Neuronal stem cell (in vitro differentiated cells): ENCODE measurements around the gene TAMALIN.
A peak's percentile ranks its signal among the peaks of the same experiment; 100 is the strongest.

Source experiments
- DNase-seq: peaks from one replicate; pipeline ENCODE4 v3.0.0-alpha.2; 2013; ENCODE audit warnings: low spot score
- H2AFZ ChIP-seq: one replicate; pipeline ENCODE4 v1.6.1; 2013; ENCODE audit warnings: mild to moderate bottlenecking, low read length, inconsistent platforms
- H2AK5ac ChIP-seq: 2 replicates; pipeline ENCODE4 v1.6.1; 2013; ENCODE audit warnings: low read depth, mild to moderate bottlenecking, inconsistent platforms, low read length, moderate library complexity, mixed read lengths
- H2BK120ac ChIP-seq: 2 replicates; pipeline ENCODE4 v1.6.1; 2013; ENCODE audit warnings: low read depth, mild to moderate bottlenecking, inconsistent platforms, low read length, moderate library complexity, mixed read lengths
- H2BK12ac ChIP-seq: one replicate; pipeline ENCODE4 v1.6.1; 2013; ENCODE audit warnings: low read length, inconsistent platforms
- H2BK15ac ChIP-seq: 2 replicates; pipeline ENCODE4 v1.6.1; 2013; ENCODE audit warnings: mild to moderate bottlenecking, low read length, inconsistent platforms, mixed read lengths
- H2BK5ac ChIP-seq: one replicate; pipeline ENCODE4 v1.6.1; 2013; ENCODE audit warnings: inconsistent platforms, mild to moderate bottlenecking, low read length, moderate library complexity
- H3K14ac ChIP-seq: one replicate; pipeline ENCODE4 v1.6.1; 2013; ENCODE audit warnings: low read length, inconsistent platforms
- H3K18ac ChIP-seq: 2 replicates; pipeline ENCODE4 v1.6.1; 2013; ENCODE audit warnings: low read length, inconsistent platforms
- H3K23ac ChIP-seq: 2 replicates; pipeline ENCODE4 v1.6.1; 2013; ENCODE audit warnings: low read depth, mild to moderate bottlenecking, mixed read lengths, low read length, inconsistent platforms; ENCODE audit not compliant: poor library complexity
- H3K27ac ChIP-seq: replicated peaks from 3 replicates; pipeline ENCODE4 v1.5.1; 2013; ENCODE audit warnings: low read length, inconsistent platforms
- H3K27me3 ChIP-seq, 3 experiments: 2 replicates each; pipeline ENCODE4 v1.6.1; 2013; ENCODE audit warnings: low read length in 3 of 3, mild to moderate bottlenecking in 2 of 3, inconsistent platforms in 1 of 3, low read depth in 1 of 3, mixed read lengths in 1 of 3, moderate library complexity in 1 of 3; ENCODE audit not compliant: control insufficient read depth in 3 of 3, insufficient read depth in 3 of 3
- H3K36me3 ChIP-seq, 2 donors: replicated peaks in 1 of 2; 2 replicates each; pipeline ENCODE4 v1.6.1; 2013; ENCODE audit warnings: low read length in 2 of 2; ENCODE audit not compliant: control insufficient read depth in 2 of 2, insufficient read depth in 2 of 2
- H3K4ac ChIP-seq: 2 replicates; pipeline ENCODE4 v1.6.1; 2013; ENCODE audit warnings: inconsistent platforms, mild to moderate bottlenecking, low read length, moderate library complexity
- H3K4me1 ChIP-seq, 2 donors: 1 replicate in 1 of 2; 2 replicates in 1 of 2; pipeline ENCODE4 v1.6.1; 2013; ENCODE audit warnings: low read length in 2 of 2, low read depth in 1 of 2; ENCODE audit not compliant: control insufficient read depth in 2 of 2, insufficient read depth in 1 of 2
- H3K4me2 ChIP-seq: one replicate; pipeline ENCODE4 v1.6.1; 2013; ENCODE audit warnings: mild to moderate bottlenecking, low read length, inconsistent platforms; ENCODE audit not compliant: insufficient read depth, poor library complexity, severe bottlenecking
- H3K4me3 ChIP-seq, 2 donors: 2 replicates each; pipeline ENCODE4 v1.5.1; 2013; ENCODE audit warnings: low read length in 2 of 2, mild to moderate bottlenecking in 2 of 2, inconsistent platforms in 1 of 2, moderate library complexity in 1 of 2
- H3K79me1 ChIP-seq: one replicate; pipeline ENCODE4 v1.6.1; 2013; ENCODE audit warnings: low read depth, mild to moderate bottlenecking, inconsistent platforms, low read length, moderate library complexity
- H3K9ac ChIP-seq: one replicate; pipeline ENCODE4 v1.6.1; 2013; ENCODE audit warnings: mild to moderate bottlenecking, low read depth, low read length, inconsistent platforms; ENCODE audit not compliant: poor library complexity
- H3K9me3 ChIP-seq, 2 donors: replicated peaks in 1 of 2; 2 replicates each; pipeline versions ENCODE3 to v1.6.1; 2013; ENCODE audit warnings: low read length in 2 of 2, mild to moderate bottlenecking in 2 of 2, inconsistent platforms in 1 of 2, low read depth in 1 of 2, mixed read lengths in 1 of 2, moderate library complexity in 1 of 2; ENCODE audit not compliant: control insufficient read depth in 2 of 2, insufficient read depth in 1 of 2
- H4K8ac ChIP-seq: one replicate; pipeline ENCODE4 v1.6.1; 2013; ENCODE audit warnings: low read depth, mild to moderate bottlenecking, inconsistent platforms, low read length, moderate library complexity
- H4K91ac ChIP-seq: one replicate; pipeline ENCODE4 v1.6.1; 2013; ENCODE audit warnings: low read length, low read depth, mild to moderate bottlenecking, inconsistent platforms; ENCODE audit not compliant: poor library complexity
- WGBS, 2 donors: extraction: QIAGEN DNeasy Blood & Tissue Kit; methylation state at CpG; one replicate each; pipeline ENCODE4 v1.1.7; 2013; ENCODE audit warnings: missing lambda C conversion rate in 2 of 2, mixed read lengths in 1 of 2; ENCODE audit not compliant: insufficient read length in 2 of 2, insufficient replicate concordance in 1 of 2; ENCODE audit errors: extremely low coverage in 2 of 2; 5-methylcytosine and 5-hydroxymethylcytosine counted together

Gene TAMALIN

DNA sequence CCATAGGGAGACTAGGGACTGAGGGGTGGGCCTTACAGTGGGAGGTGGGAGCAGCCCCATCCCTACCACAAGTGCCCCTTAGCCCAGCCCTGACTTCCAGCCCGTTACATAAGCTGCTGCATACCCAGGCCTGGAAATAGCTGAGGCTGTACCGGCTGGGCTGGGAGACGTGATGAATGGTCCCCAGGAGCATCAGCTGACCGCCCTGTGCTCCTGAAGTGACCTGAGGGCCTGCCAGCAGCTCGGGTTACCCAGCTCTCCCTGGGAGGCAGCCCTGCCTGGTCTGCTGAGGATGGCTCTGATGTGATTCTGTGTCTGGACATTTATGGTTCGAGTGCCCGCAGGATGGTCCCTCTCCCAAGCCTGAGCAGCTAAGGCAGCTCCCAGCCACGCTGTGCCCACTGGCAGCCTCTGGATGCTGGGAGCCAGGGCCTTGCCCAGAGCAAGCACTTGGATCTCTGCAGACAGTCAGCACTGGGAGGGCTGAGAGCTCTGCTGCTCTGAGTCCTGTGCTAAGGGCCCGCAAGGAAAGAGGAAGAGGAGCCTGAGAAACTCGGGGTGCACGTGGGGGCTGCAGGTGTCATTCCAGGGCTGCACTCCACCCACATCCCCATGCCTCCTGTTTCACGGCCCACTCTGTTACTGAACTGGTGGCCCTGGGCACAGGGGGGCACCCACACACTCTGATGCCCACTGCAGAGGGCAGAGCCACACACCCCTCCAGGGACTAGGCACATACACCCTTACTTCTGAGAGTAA lies 20.5 kb downstream of the TAMALIN start:
- peak overlapping the region; percentile 28 for H2AK5ac ChIP-seq
- H2BK120ac ChIP-seq, result no peak overlapping the region
- H4K8ac ChIP-seq, result peak overlapping the region; percentile 19
- H2AFZ ChIP-seq, result peak overlapping the region; percentile 65
- no peak overlapping the region for H3K14ac ChIP-seq
- peaks cover 24 to 26% of the 10 kb centered on the region in 2 donors for H3K4me1 ChIP-seq
- H3K23ac ChIP-seq, result peak overlapping the region; percentile 19
- peak overlapping the region; percentile 47 for H4K91ac ChIP-seq
- no peak overlapping the region for H2BK12ac ChIP-seq
- H3K36me3 ChIP-seq, result no peaks in the 10 kb centered on the region
- no peak overlapping the region for H3K27ac ChIP-seq
- H3K9me3 ChIP-seq, result no peaks in the 10 kb centered on the region
- peaks cover 0 to 17% (median 13%) of the 10 kb centered on the region in 3 experiments for H3K27me3 ChIP-seq
- H3K4ac ChIP-seq, result no peak overlapping the region
- no peak overlapping the region for H3K4me2 ChIP-seq
- H3K9ac ChIP-seq, result no peak overlapping the region
- no peaks in the 10 kb centered on the region for H3K79me1 ChIP-seq
- H2BK15ac ChIP-seq, result peak overlapping the region; percentile 49
- H2BK5ac ChIP-seq, result peak overlapping the region; percentile 31
- H3K4me3 ChIP-seq, result no peak overlapping the region
- WGBS, 2 donors, result no CpG with 5 or more reads among the region's 12 CpGs
- peak overlapping the region; percentile 85 for H3K18ac ChIP-seq
- no peak for DNase-seq

DNA sequence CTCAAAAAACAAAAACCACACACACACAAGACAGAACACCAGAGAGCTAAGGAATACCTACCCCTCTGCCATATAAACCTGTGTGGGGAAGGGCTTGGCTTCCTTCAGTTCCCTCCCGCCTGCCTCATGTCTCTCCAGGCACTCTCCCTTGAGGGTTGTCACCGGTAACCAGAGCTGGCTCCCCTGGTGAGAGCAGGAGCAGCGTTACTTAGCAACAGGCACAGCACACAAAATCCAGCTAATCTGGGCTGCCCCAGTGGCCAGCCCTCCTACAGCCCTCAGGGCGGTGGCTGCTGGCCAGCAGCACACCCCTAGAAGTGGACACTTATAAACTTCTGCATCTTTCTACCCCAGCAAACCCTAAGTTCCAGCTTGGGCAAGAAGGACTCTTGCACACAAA lies 22.9 kb downstream of the TAMALIN start:
- H4K8ac ChIP-seq, result no peak overlapping the region
- no peaks in the 10 kb centered on the region for H3K36me3 ChIP-seq
- H3K4me3 ChIP-seq, result no peak overlapping the region
- no peak overlapping the region for H2BK120ac ChIP-seq
- H3K23ac ChIP-seq, result no peak overlapping the region
- H2BK5ac ChIP-seq, result no peak overlapping the region
- H3K9me3 ChIP-seq, result no peaks in the 10 kb centered on the region
- H3K4me2 ChIP-seq, result peak overlapping the region; percentile 38
- H3K9ac ChIP-seq, result no peak overlapping the region
- peaks cover 0 to 14% (median 3%) of the 10 kb centered on the region in 3 experiments for H3K27me3 ChIP-seq
- H2BK12ac ChIP-seq, result peak overlapping the region; percentile 35
- no peaks in the 10 kb centered on the region for H3K79me1 ChIP-seq
- H3K18ac ChIP-seq, result peak overlapping the region; percentile 53
- no peak overlapping the region for H2AK5ac ChIP-seq
- H3K4me1 ChIP-seq, result peaks cover 20 to 26% of the 10 kb centered on the region in 2 donors
- no peak overlapping the region for H3K4ac ChIP-seq
- H2BK15ac ChIP-seq, result no peak overlapping the region
- H3K14ac ChIP-seq, result no peak overlapping the region
- H4K91ac ChIP-seq, result no peak overlapping the region
- peak; percentile 83 for DNase-seq
- H3K27ac ChIP-seq, result peak overlapping the region; percentile 66
- no CpG with 5 or more reads among the region's 4 CpGs for WGBS, 2 donors
- H2AFZ ChIP-seq, result no peak overlapping the region

DNA sequence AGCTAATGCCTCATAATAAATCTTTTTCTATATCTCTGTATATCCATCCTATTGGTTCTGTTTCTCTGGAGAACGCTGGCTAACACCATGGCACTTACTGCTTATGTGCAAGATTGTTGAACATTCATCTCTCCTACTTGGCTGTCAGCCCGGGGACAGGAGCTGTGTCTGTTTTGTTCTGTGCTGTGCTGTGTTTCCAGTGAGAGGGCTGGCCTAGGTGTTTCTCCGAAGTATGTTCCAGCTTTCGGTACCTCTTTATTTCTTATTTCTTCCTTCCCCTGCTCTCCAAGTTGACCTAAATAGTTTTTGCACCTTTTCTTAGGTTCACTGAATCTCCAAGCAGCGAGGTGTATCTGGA lies 25.7 kb downstream of the TAMALIN start:
- Histone ChIP-seq H2BK120ac (no peak overlapping the region), H2BK12ac (no peak overlapping the region), H3K27ac (peak overlapping the region; percentile 10), H2BK5ac (no peak overlapping the region), H3K4me1 (peaks cover 12 to 21% of the 10 kb centered on the region in 2 donors), H3K4me2 (peak overlapping the region; percentile 50), H2BK15ac (no peak overlapping the region), H3K79me1 (no peaks in the 10 kb centered on the region), H3K14ac (no peak overlapping the region), H4K8ac (no peak overlapping the region), H3K9me3 (no peaks in the 10 kb centered on the region), H3K4ac (no peak overlapping the region), H3K23ac (no peak overlapping the region), H4K91ac (no peak overlapping the region), H3K36me3 (no peaks in the 10 kb centered on the region), H3K4me3 (peak overlapping the region in 1 of 2 donors; percentile 14), H2AK5ac (peak overlapping the region; percentile 22), H2AFZ (peak overlapping the region; percentile 92), H3K9ac (no peak overlapping the region), H3K27me3 (peaks cover 0 to 28% (median 8%) of the 10 kb centered on the region in 3 experiments), H3K18ac (no peak overlapping the region)
- DNase-seq, result no peak
- no CpG with 5 or more reads among the region's 5 CpGs for WGBS, 2 donors

DNA sequence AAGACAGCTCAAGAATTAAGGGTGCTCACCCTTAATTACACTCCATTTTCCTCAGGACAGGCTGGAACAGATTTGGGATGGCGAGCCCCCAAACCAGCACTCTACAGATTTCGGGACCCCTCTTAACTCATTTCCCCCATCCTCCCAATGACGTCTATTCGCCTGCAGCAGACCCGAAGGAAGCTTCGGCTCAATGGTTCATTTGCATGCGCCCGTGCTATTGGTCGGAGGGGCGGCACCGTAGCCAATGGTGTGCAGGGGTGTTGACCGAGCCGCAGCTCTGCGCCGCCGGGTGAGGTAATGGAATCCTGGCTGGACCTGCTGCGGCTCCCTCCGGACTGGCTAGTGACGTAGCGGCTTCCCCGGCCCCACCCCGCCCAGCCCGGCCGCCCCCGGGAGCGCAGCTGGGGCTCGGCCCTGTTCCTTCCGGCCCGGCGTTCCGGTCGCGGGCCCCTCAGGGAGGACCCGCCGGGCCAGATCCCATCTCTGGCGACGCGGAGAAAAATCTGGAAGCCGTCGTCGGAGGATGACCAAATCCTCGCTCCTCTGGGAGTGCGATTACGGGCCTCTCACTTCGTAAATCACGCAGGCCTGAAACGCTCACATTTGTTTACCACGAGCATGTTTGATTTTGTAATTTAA lies 26.2 kb downstream of the TAMALIN start:
- H2BK120ac ChIP-seq, result no peak overlapping the region
- no peaks in the 10 kb centered on the region for H3K79me1 ChIP-seq
- no peaks in the 10 kb centered on the region for H3K9me3 ChIP-seq
- no peak overlapping the region for H4K91ac ChIP-seq
- H3K14ac ChIP-seq, result no peak overlapping the region
- H3K4me1 ChIP-seq, result peaks cover 12 to 19% of the 10 kb centered on the region in 2 donors
- no peak overlapping the region for H4K8ac ChIP-seq
- H3K4ac ChIP-seq, result no peak overlapping the region
- peak overlapping the region; percentile 59 for H3K4me2 ChIP-seq
- no peaks in the 10 kb centered on the region for H3K36me3 ChIP-seq
- peak; percentile 92 for DNase-seq
- H2AK5ac ChIP-seq, result peak overlapping the region; percentile 88
- H3K18ac ChIP-seq, result peak overlapping the region; percentile 84
- H2BK5ac ChIP-seq, result no peak overlapping the region
- no peak overlapping the region for H2BK12ac ChIP-seq
- H3K27me3 ChIP-seq, result peaks cover 0 to 26% (median 8%) of the 10 kb centered on the region in 3 experiments
- peak overlapping the region; percentile 45 for H3K27ac ChIP-seq
- no peak overlapping the region for H3K23ac ChIP-seq
- no CpG with 5 or more reads among the region's 48 CpGs for WGBS, 2 donors
- H2AFZ ChIP-seq, result peak overlapping the region; percentile 92
- H3K4me3 ChIP-seq, result peak overlapping the region; percentile 33 to 58
- no peak overlapping the region for H3K9ac ChIP-seq
- H2BK15ac ChIP-seq, result peak overlapping the region; percentile 50
